SK-N-MC (cell line): ENCODE measurements around the gene IL20.

Experiments
- DNase-seq: peaks from one replicate; pipeline ENCODE4 v3.0.0-alpha.2; 2011; ENCODE audit warnings: low read depth, low spot score
- H3K27ac ChIP-seq: fragments of 200-600 bp; sonication (generic); 2 replicates; pipeline ENCODE4 v1.5.1; 2016; ENCODE audit warnings: mixed run types
- H3K36me3 ChIP-seq: fragments of 200-600 bp; sonication (generic); 2 replicates; pipeline ENCODE4 v1.6.1; 2017; ENCODE audit warnings: antibody characterized with exemption, low read length, mixed read lengths; ENCODE audit not compliant: insufficient read depth
- H3K4me3 ChIP-seq: fragments of 200-600 bp; sonication (generic); 2 replicates; pipeline ENCODE4 v1.5.1; 2016
- H3K9ac ChIP-seq: fragments of 200-600 bp; sonication (generic); 2 replicates; pipeline ENCODE4 v1.8.0; 2017; ENCODE audit warnings: mixed run types, mixed read lengths; ENCODE audit not compliant: insufficient read length
- H3K9me3 ChIP-seq: fragments of 200-600 bp; sonication (generic); 2 replicates; pipeline ENCODE4 v1.6.1; 2017; ENCODE audit warnings: low read depth, mild to moderate bottlenecking, antibody characterized with exemption, low read length, moderate library complexity, mixed read lengths
- EZH2 ChIP-seq: fragments of 200-600 bp; sonication (generic); IDR thresholded peaks from one replicate; pipeline ENCODE4 v1.6.1; 2017; ENCODE audit warnings: antibody characterized with exemption
- FOXP2 ChIP-seq: optimal IDR thresholded peaks from 2 replicates; pipeline ENCODE3; 2011; ENCODE audit warnings: mild to moderate bottlenecking, moderate library complexity; ENCODE audit not compliant: insufficient read depth; ENCODE audit errors: extremely low read length, control extremely low read depth
- POLR2AphosphoS5 ChIP-seq: IDR thresholded peaks from 2 replicates; pipeline ENCODE4 v1.6.1; 2012; ENCODE audit warnings: mild to moderate bottlenecking, low read depth, low read length, borderline replicate concordance

IL20 gene

DNA sequence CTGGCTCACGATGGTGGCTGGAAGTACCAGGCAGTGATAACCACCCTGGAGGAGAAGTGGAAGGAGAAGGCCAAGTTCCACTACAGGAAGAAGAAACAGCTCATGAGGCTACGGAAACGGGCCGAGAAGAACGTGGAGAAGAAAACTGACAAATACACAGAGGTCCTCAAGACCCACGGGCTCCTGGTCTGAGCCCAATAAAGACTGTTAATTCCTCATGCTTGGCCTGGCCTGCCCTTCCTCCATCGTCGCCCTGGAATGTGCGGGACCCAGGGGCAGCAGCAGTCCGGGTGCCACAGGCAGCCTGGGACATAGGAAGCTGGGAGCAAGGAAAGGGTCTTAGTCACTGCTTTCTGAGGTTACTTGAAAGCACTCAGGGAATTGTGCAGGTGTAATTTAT is 42.6 kb downstream of the IL20 start:
- Histone ChIP-seq H3K9me3 (no peaks in the 10 kb centered on the region), H3K4me3 (no peak overlapping the region), H3K36me3 (no peaks in the 10 kb centered on the region), H3K9ac (no peak overlapping the region), H3K27ac (no peak overlapping the region)
- TF ChIP-seq POLR2AphosphoS5 = no peak
- TF ChIP-seq EZH2 = no peak
- no peak for TF ChIP-seq FOXP2
- DNase-seq = no peak

DNA sequence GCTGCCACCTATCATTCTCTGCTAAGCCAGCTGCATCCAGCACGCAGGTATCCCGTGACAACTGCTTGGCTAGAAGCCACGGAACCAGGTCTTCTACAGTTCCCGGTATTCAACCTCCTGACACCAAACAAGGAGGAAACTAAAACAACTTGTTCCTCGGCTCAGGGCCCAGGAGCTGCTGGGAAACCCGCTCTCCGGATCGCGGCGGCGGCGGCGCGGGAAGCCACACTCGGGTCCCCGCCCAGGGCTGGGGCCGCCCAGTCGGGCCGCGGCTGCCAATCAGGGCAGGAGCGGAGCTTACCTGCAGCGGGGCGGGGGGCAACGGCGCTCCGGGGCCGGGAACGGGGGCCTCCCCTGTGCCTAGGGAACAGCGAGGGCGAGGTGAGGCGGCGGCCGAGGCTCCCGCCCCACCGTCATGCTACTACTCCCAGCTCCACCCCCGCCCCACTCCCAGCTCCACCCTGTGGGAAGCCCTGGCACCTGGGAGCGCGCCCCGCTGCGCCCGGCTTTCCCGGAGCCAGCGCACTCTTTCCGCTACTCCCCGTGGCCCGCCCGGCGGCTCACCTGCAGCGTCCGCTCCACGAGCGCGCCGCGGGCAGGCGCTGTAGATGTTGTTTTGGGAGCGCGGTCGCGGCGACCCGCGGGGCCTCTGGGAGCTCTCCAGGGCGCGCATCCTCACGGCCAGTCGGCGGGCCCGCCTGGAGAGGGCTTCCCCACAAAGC is 43.9 kb downstream of the IL20 start:
- no peak overlapping the region for H3K27ac ChIP-seq
- DNase-seq = no peak
- H3K9me3 ChIP-seq = no peaks in the 10 kb centered on the region
- H3K4me3 ChIP-seq = peak overlapping the region; percentile 69
- no peaks in the 10 kb centered on the region for H3K36me3 ChIP-seq
- no peak overlapping the region for H3K9ac ChIP-seq
- TF ChIP-seq EZH2 (no peak), FOXP2 (no peak), POLR2AphosphoS5 (no peak)

DNA sequence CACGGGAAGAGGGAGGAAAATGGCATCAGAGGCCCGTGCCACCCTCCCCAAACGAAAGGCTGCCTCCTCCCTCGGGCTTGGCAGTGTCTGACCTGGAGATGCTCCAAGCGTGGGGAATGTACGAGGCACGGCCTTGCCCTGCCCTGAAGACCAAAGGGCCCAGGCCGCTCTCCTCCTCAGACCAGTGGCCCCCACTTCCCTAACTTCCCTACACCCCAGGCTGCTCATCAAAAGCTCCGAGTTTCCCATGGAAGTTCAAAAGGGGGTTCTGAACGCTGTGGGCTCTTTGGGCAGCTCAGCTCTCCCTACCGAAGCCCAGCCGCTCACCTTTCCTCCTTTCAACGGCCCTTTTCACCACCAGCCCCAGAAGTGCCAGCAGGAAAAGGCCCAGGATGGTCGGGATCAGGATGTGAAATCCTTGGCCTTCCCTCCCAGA is 44.5 kb downstream of the IL20 start:
- Histone ChIP-seq H3K36me3 (no peaks in the 10 kb centered on the region), H3K9ac (no peak overlapping the region), H3K9me3 (no peaks in the 10 kb centered on the region), H3K4me3 (peak overlapping the region; percentile 69), H3K27ac (no peak overlapping the region)
- no peak for DNase-seq
- TF ChIP-seq POLR2AphosphoS5 (no peak), EZH2 (no peak), FOXP2 (no peak)

DNA sequence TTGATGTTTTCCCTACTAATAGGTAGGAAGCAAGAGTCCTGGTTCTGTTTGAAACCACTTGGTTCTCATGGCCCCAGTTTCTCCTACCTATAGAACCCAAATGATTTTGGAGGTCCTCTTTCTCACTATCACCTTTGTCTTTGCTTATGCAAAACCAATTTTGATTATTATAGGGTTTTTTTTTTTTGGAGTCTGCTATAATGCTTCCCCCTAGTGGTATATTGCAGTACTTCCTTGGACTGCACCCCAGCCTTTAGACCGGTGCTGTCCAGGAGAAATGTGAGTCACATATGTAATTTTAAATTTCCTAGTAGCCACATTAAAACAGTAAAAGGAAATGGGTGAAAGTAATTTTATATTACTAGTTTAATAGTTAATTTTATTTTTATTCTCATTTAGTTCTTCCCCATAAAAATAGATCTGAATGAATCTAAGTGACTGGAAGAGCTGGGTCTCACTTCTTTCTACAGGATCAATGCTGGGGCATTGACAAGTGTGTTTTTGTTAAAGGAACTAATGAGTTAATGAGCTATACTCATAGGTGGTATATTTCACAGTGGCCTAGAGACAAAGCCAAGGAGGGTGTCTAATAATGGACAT is 45.7 kb downstream of the IL20 start:
- no peak overlapping the region for H3K27ac ChIP-seq
- no peaks in the 10 kb centered on the region for H3K36me3 ChIP-seq
- H3K9me3 ChIP-seq = no peaks in the 10 kb centered on the region
- H3K9ac ChIP-seq = no peak overlapping the region
- DNase-seq = no peak
- TF ChIP-seq POLR2AphosphoS5 = no peak
- H3K4me3 ChIP-seq = no peak overlapping the region

DNA sequence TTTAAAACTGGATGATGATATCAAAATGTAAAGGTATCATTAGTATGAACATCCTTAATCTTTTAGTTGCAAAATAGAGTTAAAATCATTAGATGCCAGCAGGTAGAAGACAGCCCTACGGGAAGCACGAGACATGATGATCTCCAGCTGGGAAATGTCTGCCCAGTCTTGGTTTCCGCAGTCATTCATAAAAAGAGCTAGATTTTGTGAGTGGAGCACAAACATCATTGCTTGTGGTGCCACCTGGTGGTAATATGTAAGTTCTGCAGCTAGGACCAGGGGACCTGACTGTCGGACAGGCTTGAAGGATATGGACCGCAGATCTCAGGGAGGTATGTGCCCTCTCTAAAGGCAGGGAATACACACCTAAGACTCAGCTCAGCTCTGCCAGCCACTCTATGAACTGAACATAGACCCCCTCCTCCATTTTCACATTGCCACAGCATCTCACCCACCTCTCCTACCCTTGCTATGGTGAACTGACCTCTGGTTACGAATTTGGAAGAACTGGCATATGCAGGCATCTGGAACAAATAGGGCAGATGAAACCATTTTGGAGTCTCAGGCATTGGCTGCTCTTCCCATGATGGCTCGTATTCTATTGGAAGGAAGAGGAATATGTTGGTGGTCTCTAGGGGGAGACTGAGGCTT is 47.1 kb downstream of the IL20 start:
- Histone ChIP-seq H3K4me3 (no peak overlapping the region), H3K9me3 (no peaks in the 10 kb centered on the region), H3K36me3 (no peaks in the 10 kb centered on the region), H3K9ac (no peak overlapping the region), H3K27ac (no peak overlapping the region)
- DNase-seq = no peak
- TF ChIP-seq EZH2 = no peak
- no peak for TF ChIP-seq POLR2AphosphoS5
- no peak for TF ChIP-seq FOXP2

DNA sequence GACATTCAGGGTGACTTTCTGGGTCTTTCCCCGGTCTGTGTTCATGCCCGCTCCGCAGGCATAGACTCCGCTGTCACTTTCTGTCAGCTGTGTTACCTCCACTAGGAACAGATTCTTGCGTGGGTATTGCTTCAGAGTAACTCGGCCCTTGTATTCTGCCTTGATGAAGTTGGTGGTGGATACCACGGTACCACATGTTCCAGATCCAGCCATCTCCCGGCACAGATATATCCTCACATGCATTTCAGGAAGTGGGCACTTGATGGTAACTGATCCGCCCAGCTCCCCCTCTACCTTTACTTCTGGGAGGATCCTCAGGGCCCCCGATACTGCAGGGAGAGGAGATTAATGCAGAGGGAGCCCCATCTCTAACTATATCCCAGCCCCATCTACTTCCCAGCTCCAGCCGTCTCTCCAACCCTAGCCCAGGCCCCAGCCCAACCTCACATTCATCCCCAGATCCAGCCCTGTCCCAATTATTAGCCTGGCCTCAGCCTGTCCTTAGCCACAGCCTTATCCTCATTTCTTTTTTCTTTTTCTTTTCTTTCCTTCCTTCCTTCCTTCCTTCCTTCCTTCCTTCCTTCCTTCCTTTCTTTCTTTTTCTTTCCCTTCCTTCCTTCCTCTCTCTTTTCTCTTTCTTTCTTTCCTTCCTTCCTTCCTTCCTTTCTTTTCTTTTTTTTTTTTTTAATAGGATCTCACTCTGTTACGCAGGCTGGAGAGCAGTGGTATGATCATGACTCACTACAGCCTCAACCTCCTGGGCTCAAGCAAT is 48.5 kb downstream of the IL20 start:
- H3K9ac ChIP-seq = no peak overlapping the region
- no peak for DNase-seq
- no peak overlapping the region for H3K4me3 ChIP-seq
- no peaks in the 10 kb centered on the region for H3K36me3 ChIP-seq
- H3K9me3 ChIP-seq = no peaks in the 10 kb centered on the region
- no peak overlapping the region for H3K27ac ChIP-seq
- no peak for TF ChIP-seq POLR2AphosphoS5
- TF ChIP-seq FOXP2 = no peak
- no peak for TF ChIP-seq EZH2

DNA sequence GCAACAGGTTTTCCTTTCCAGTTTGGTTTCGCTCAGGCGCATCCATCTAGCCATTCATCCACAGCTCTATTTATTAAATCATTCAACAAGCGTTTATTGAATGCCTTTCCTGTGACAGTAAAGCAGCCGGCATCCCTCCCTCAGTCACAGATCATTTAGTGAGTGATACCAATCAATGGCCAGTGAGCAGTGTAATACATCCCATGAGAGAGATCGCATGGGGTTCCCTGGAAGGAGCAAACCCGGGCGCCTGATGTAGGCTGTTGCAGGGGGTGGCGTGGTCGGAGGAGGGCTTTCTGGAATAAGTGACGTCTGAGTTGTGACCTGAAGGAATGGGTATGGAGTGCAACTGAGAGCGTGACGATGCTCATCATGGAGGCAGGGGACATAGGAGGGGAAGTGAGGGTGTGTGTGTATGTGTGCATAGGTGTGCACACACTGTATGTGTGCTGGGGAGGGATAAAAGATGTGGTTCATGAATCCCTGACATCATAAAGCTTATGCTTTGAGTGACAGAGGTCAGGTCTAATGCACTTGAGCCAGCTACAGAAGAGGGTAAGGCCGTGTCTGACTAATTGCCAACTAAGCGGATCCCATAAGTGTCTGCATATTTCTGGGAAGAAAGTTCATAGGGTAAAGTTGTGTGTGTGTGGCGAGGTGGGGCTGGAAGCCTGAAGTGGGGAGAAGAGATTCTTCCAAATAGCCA is 49.8 kb downstream of the IL20 start:
- no peaks in the 10 kb centered on the region for H3K36me3 ChIP-seq
- H3K9me3 ChIP-seq = no peaks in the 10 kb centered on the region
- no peak overlapping the region for H3K4me3 ChIP-seq
- no peak overlapping the region for H3K9ac ChIP-seq
- TF ChIP-seq POLR2AphosphoS5 = no peak
- TF ChIP-seq FOXP2 = no peak
- no peak for TF ChIP-seq EZH2
- H3K27ac ChIP-seq = no peak overlapping the region
- DNase-seq = no peak

DNA sequence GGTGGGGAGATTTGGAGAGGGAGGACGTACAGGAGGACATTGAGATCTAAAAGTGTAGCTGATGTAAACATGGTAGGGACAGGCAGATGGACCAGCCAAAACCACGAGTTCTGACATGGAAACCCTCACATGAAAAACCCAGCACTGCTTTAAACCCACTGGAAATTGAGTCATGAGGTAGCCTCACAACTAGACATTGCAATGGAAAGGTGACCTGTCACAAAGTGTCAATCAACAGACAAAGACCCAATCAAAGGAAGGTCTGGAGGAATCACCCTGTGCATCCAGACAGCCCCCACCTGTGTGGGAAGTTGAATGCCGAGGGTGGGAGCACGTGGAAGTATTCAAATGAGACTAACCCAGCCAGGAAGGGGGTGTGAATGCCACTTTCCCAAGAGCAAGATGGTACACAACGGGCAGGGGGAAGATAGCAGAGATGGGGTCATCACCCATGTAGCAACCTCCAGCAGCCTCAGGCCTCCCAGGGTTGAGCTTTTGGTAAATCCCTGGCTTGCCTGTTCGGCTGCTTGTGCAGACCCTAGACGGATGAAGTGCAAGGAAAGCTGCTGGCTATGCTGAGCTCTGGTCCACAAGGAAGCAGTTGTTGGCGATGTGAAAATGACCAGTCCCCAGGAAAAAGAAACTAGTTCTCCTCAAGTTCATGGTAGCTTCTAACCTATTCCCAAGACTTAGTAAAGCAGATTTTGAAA is 50.7 kb downstream of the IL20 start:
- H3K36me3 ChIP-seq = no peaks in the 10 kb centered on the region

More for the DNA sequence above, 50.7 kb downstream of the IL20 start:
- Histone ChIP-seq H3K9ac (no peak overlapping the region), H3K4me3 (no peak overlapping the region), H3K9me3 (no peaks in the 10 kb centered on the region), H3K27ac (no peak overlapping the region)
- no peak for DNase-seq
- TF ChIP-seq FOXP2 = no peak
- no peak for TF ChIP-seq EZH2
- no peak for TF ChIP-seq POLR2AphosphoS5
